ENCODE results near the gene GBP7.

The GBP7 gene

GRCh38 chr1:89174491-89174890 is 1.3 kb downstream of the GBP7 start:
- TF ChIP-seq CTCF (IDR thresholded peaks at IDR 0.05; ENCODE audit: low read depth, low read length) = no peak
- no peaks in the 10 kb centered on the region for H3K4me1 ChIP-seq

GRCh38 chr1:89172468-89173143 is 3.2 kb downstream of the GBP7 start:
- H3K9me3 ChIP-seq = no peaks in the 10 kb centered on the region
- no peaks in the 10 kb centered on the region for H3K4me1 ChIP-seq
- H3K27me3 ChIP-seq = no peaks in the 10 kb centered on the region
- no peak for DNase-seq
- no peaks in the 10 kb centered on the region for H3K36me3 ChIP-seq
- no peak overlapping the region for H3K4me3 ChIP-seq (ENCODE audit: low read depth, low read length)
- TF ChIP-seq CTCF (IDR thresholded peaks at IDR 0.05; ENCODE audit: low read depth, low read length) = no peak

More at GRCh38 chr1:89174491-89174890, 1.3 kb downstream of the GBP7 start:
- Histone ChIP-seq H3K27me3 (no peaks in the 10 kb centered on the region), H3K4me3 (ENCODE audit: low read depth, low read length) (no peak overlapping the region), H3K9me3 (no peaks in the 10 kb centered on the region), H3K36me3 (no peaks in the 10 kb centered on the region)
- DNase-seq = no peak

GRCh38 chr1:89171067-89171438 is 4.8 kb downstream of the GBP7 start:
- Histone ChIP-seq H3K27me3 (no peaks in the 10 kb centered on the region), H3K9me3 (no peaks in the 10 kb centered on the region), H3K4me3 (ENCODE audit: low read depth, low read length) (no peak overlapping the region), H3K36me3 (no peaks in the 10 kb centered on the region), H3K4me1 (no peaks in the 10 kb centered on the region)
- DNase-seq = no peak
- no peak for TF ChIP-seq CTCF (IDR thresholded peaks at IDR 0.05; ENCODE audit: low read depth, low read length)

GRCh38 chr1:89170170-89171066 is 5.4 kb downstream of the GBP7 start:
- no peaks in the 10 kb centered on the region for H3K4me1 ChIP-seq
- no peak for TF ChIP-seq CTCF (IDR thresholded peaks at IDR 0.05; ENCODE audit: low read depth, low read length)
- no peak overlapping the region for H3K4me3 ChIP-seq (ENCODE audit: low read depth, low read length)
- H3K9me3 ChIP-seq = no peaks in the 10 kb centered on the region
- H3K27me3 ChIP-seq = no peaks in the 10 kb centered on the region
- no peak for DNase-seq
- H3K36me3 ChIP-seq = no peaks in the 10 kb centered on the region

- H3K36me3 ChIP-seq = no peaks in the 10 kb centered on the region
- no peak for DNase-seq
- no peak for TF ChIP-seq CTCF (IDR thresholded peaks at IDR 0.05; ENCODE audit: low read depth, low read length)
- H3K4me3 ChIP-seq (ENCODE audit: low read depth, low read length) = no peak overlapping the region
- no peaks in the 10 kb centered on the region for H3K9me3 ChIP-seq
- no peaks in the 10 kb centered on the region for H3K4me1 ChIP-seq
- no peaks in the 10 kb centered on the region for H3K27me3 ChIP-seq
Measured at GRCh38 chr1:89169166-89169565, 6.6 kb downstream of the GBP7 start.

Measured in BE2C (cell line).